Forelimb muscle (tissue), 1 donor: ENCODE data around the gene DHCR24. TPM values are rescaled to one million over a fixed set of nuclear protein-coding genes. Genes with fewer than 3 reads are reported as not detected.

Source experiments
- DNase-seq: peaks from one replicate; pipeline ENCODE4 v3.0.0-alpha.2; 2013; ENCODE audit warnings: low read depth
- polyA plus RNA-seq: library from polyadenylated mRNA; unstranded; fragments of 120-200 nt; gene quantifications from one replicate; pipeline ENCODE4 v1.2.1, GENCODE V29; 2013; ENCODE audit not compliant: insufficient read length

The DHCR24 gene
- polyA plus RNA-seq, 1 donor: 19.2 TPM

DNA sequence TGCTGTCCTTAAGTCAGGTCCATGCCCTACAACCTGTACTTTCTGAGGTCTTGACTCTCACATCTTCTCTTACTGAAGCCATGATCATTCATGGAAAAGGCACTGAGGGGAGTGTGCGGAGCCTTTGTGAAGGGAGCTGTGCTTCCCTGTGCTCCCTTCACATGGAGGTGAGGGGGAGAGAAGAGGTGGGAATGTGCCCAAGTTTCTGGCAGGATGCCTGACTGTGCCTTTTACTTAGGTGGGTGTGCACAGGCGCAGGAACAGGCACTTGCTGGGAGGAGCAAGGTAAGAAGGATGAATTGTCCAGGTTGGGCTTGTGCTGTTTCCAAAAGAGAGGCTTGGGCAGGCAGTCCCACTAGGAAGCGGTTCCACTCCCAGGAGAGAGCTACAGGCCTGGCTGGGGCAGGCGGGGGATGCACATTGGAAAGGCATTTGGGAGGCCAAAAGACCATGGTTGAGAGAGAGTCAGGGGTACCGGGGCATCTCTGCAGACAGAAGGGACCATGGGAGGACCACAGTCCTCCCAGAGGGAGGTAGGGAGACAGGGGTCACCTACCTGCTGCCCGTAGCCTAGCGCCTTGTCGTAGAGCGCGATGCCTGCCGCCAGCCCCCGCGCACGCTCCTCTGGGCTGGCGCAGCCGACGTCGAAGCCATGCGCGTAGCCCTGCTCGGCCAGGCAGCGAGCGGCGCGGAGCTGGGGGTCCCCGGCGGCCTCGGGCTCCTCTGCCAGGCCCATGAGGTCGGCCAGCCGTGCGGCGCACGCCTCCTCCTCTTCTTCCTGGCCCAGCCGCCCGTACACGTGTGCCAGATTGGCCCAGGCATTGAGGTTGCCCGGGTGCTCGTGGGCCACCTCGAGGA is 86.7 kb downstream of the DHCR24 start:
- DNase-seq: no peak

Other genes with a start within 250 kb of the DHCR24 start
- gene MROH7, start 245.4 kb downstream of the DHCR24 start, polyA plus RNA-seq: 6.0 TPM
- gene TTC4, start 171.3 kb downstream of the DHCR24 start, polyA plus RNA-seq: 27.6 TPM
- 3.8 TPM for gene PARS2, start 122.7 kb downstream of the DHCR24 start, polyA plus RNA-seq
- gene TTC22, start 85.9 kb downstream of the DHCR24 start, polyA plus RNA-seq: 0.05 TPM
- gene TMEM61, start 93.4 kb upstream of the DHCR24 start, polyA plus RNA-seq: not detected
- gene BSND, start 111.7 kb upstream of the DHCR24 start, polyA plus RNA-seq: 0.04 TPM
- gene PCSK9, start 152.4 kb upstream of the DHCR24 start, polyA plus RNA-seq: 3.9 TPM